HCT116 (cell line): ENCODE results near the gene SRA1.

Experiments used
- ATF3 ChIP-seq: IDR thresholded peaks from 2 replicates; pipeline ENCODE4 v1.6.1; 2012
- CTCF ChIP-seq, 3 experiments: fragments of 200-600 bp in 1 of 3; sonication (generic) in 1 of 3; IDR thresholded peaks in 2 of 3; conservative IDR thresholded peaks in 1 of 3; 2 replicates each; pipeline ENCODE4 v1.5.1; 2012 to 2017; ENCODE audit warnings: low read depth in 2 of 3, low read length in 2 of 3, antibody characterized with exemption in 1 of 3, borderline replicate concordance in 1 of 3, control low read depth in 1 of 3, mild to moderate bottlenecking in 1 of 3, mixed read lengths in 1 of 3, mixed run types in 1 of 3, moderate library complexity in 1 of 3; ENCODE audit not compliant: insufficient read depth in 1 of 3
- EGR1 ChIP-seq: IDR thresholded peaks from 2 replicates; pipeline ENCODE4 v1.6.1; 2012; ENCODE audit warnings: low read depth
- EZH2 ChIP-seq: fragments of 200-600 bp; sonication (generic); IDR thresholded peaks from 2 replicates; pipeline ENCODE4 v1.6.1; 2017; ENCODE audit warnings: antibody characterized with exemption, mixed run types
- POLR2A ChIP-seq: IDR thresholded peaks from 2 replicates; pipeline ENCODE4 v1.7.0; 2011; ENCODE audit warnings: borderline replicate concordance; ENCODE audit not compliant: insufficient read depth, insufficient read length; ENCODE audit errors: extremely low read depth
- POLR2AphosphoS5 ChIP-seq: IDR thresholded peaks from 2 replicates; pipeline ENCODE4 v1.6.1; 2011; ENCODE audit warnings: mild to moderate bottlenecking, low read depth, low read length, moderate library complexity
- ZNF274 ChIP-seq: fragments of 200-500 bp; sonication (Bioruptor generic); IDR thresholded peaks from 2 replicates; pipeline ENCODE4 v1.6.1; 2014; ENCODE audit warnings: mild to moderate bottlenecking, low read depth, low read length, inconsistent platforms

GRCh38 chr5:140502834-140503233, 54.4 kb downstream of the SRA1 start:
- TF ChIP-seq CTCF (IDR thresholded peaks at IDR 0.05 in 2 of 3, conservative IDR thresholded peaks at IDR 0.05 in 1 of 3; ENCODE audit: borderline replicate concordance in 1 of 3, insufficient read depth in 1 of 3, low read depth in 2 of 3, low read length in 2 of 3) (no peak), ZNF274 (no peak), POLR2AphosphoS5 (no peak), EZH2 (no peak), POLR2A (no peak), EGR1 (no peak), ATF3 (no peak)
